RPMI7951 (cell line): Measurements from ENCODE around the gene CLNS1A. TPM values are rescaled to one million over a fixed set of nuclear protein-coding genes. Genes with fewer than 3 reads are reported as not detected.
A peak's percentile ranks its signal among the peaks of the same experiment; 100 is the strongest.
"Not testable (repeated sequence)": the region's sequence is repeated elsewhere in the genome, so short reads cannot be mapped to it uniquely, and the experiment has no call there.

Experiments
- DNase-seq: peaks from one replicate; pipeline ENCODE4 v3.0.0-alpha.2; 2012; ENCODE audit warnings: low read depth
- total RNA-seq: library from RNA; depleted of rRNA; stranded (reverse); fragments of >200 nt; shearing (Covaris generic); gene quantifications from 2 replicates; pipeline ENCODE4 v1.2.3, GENCODE V29; 2014

CLNS1A gene
- total RNA-seq, 1 experiment from 2014 or later = 192 TPM

GRCh38 chr11:77619576-77620198, 17.9 kb downstream of the CLNS1A start:
- peak; percentile 39 for DNase-seq

- DNase-seq = no peak
These were observed 19.7 kb downstream of the CLNS1A start for GRCh38 chr11:77617892-77618291.

- no peak for DNase-seq
These were observed 25.7 kb downstream of the CLNS1A start for GRCh38 chr11:77611921-77612320.

- DNase-seq = no peak
These were observed 28.4 kb downstream of the CLNS1A start for GRCh38 chr11:77609234-77609633.

- no peak for DNase-seq
These were observed 33.3 kb downstream of the CLNS1A start for GRCh38 chr11:77604281-77604680.

- peak; percentile 85 for DNase-seq
These were observed 35.1 kb downstream of the CLNS1A start for GRCh38 chr11:77602381-77603088.

- DNase-seq = no peak
These were observed 39.4 kb downstream of the CLNS1A start for GRCh38 chr11:77598195-77598594.

- DNase-seq = peak; percentile 18
These were observed 41.0 kb downstream of the CLNS1A start for GRCh38 chr11:77596626-77597025.

GRCh38 chr11:77593883-77594282, 43.7 kb downstream of the CLNS1A start:
- no peak for DNase-seq

GRCh38 chr11:77592727-77593126, 44.9 kb downstream of the CLNS1A start:
- no peak for DNase-seq

GRCh38 chr11:77590194-77590782, 47.3 kb downstream of the CLNS1A start:
- DNase-seq = peak; percentile 2

- peak; percentile 85 for DNase-seq
These were observed 47.9 kb downstream of the CLNS1A start, which contains the start of gene AQP11 for GRCh38 chr11:77589521-77590193. Gene AQP11, plus strand, starts transcription at chr11:77589953. Its CDS starts 40 bp downstream, at chr11:77589993.

- no peak for DNase-seq
These were observed 48.4 kb downstream of the CLNS1A start for GRCh38 chr11:77589181-77589520.

GRCh38 chr11:77580712-77581337, 56.8 kb downstream of the CLNS1A start:
- peak; percentile 60 for DNase-seq

GRCh38 chr11:77575428-77575827, 62.2 kb downstream of the CLNS1A start:
- DNase-seq = not testable (repeated sequence)

GRCh38 chr11:77570896-77571295, 66.7 kb downstream of the CLNS1A start:
- not testable (repeated sequence) for DNase-seq

GRCh38 chr11:77569676-77570070, 67.9 kb downstream of the CLNS1A start:
- DNase-seq = no peak

GRCh38 chr11:77568916-77569675, 68.5 kb downstream of the CLNS1A start:
- no peak for DNase-seq

GRCh38 chr11:77568306-77568705, 69.3 kb downstream of the CLNS1A start:
- no peak for DNase-seq
